ENCODE measurements around the gene DLL1.

- TF ChIP-seq CTCF (IDR thresholded peaks at IDR 0.05) = no peak
- no peak for TF ChIP-seq POLR2A (IDR thresholded peaks at IDR 0.05)
These were observed 26.2 kb upstream of the DLL1 start for GRCh38 chr6:170317076-170317475.
